Effector memory CD8-positive, alpha-beta T cell (primary cell): ENCODE measurements around the gene P2RX2.

Experiments
- ATAC-seq: fragments of 150-1000 bp; cut with Tn5 transposase; replicated peaks from 2 replicates; pipeline ENCODE4 v1.10.0; 2021; ENCODE audit warnings: mild to moderate bottlenecking, moderate library complexity
- DNase-seq, 3 experiments: peaks; one replicate each; pipeline ENCODE4 v3.0.0; 2021
- H3K27ac Mint-ChIP-seq, 2 donors: one replicate each; pipeline ENCODE4 v1.8.0; 2022; ENCODE audit warnings: mild to moderate bottlenecking in 2 of 2, mixed read lengths in 2 of 2, moderate library complexity in 2 of 2
- H3K27me3 Mint-ChIP-seq, 2 donors: one replicate each; pipeline ENCODE4 v1.8.0; 2022; ENCODE audit warnings: mixed read lengths in 2 of 2
- H3K36me3 Mint-ChIP-seq: one replicate; pipeline ENCODE4 v1.8.0; 2022; ENCODE audit warnings: mild to moderate bottlenecking, moderate library complexity, mixed read lengths; ENCODE audit not compliant: insufficient read depth
- H3K4me1 Mint-ChIP-seq, 2 donors: one replicate each; pipeline ENCODE4 v1.8.0; 2022; ENCODE audit warnings: low read depth in 2 of 2, mixed read lengths in 2 of 2
- H3K4me3 Mint-ChIP-seq, 2 donors: one replicate each; pipeline ENCODE4 v1.8.0; 2022; ENCODE audit warnings: mild to moderate bottlenecking in 2 of 2, mixed read lengths in 2 of 2, moderate library complexity in 2 of 2
- H3K9me3 Mint-ChIP-seq, 2 donors: one replicate each; pipeline ENCODE4 v1.8.0; 2022; ENCODE audit warnings: mixed read lengths in 2 of 2
- total RNA-seq, 9 experiments: gene quantifications; one replicate each; lab custom pipeline; 2026; lab: John Stamatoyannopoulos, UW

The P2RX2 gene
- 0 reads per million in 9 experiments for total RNA-seq

GRCh38 chr12:132618683-132619043, at the start of gene P2RX2:
TSS of gene P2RX2 (plus strand) at chr12:132618776. CDS start at chr12:132618817, 41 bp downstream.
- Mint-ChIP-seq H3K9me3 (no peaks in the 10 kb centered on the region), H3K27me3 (peaks cover 31 to 39% of the 10 kb centered on the region in 2 donors), H3K4me3 (peak within 1 kb of the TSS in 1 of 2 donors; percentile 29), H3K27ac (no peak within 1 kb of the TSS), H3K36me3 (no peaks in the 10 kb centered on the region), H3K4me1 (peaks cover 11 to 16% of the 10 kb centered on the region in 2 donors)
- no peak for DNase-seq
- ATAC-seq: no peak

GRCh38 chr12:132568826-132569480, 49.6 kb upstream of the P2RX2 start:
- ATAC-seq: no peak
- Mint-ChIP-seq H3K36me3 (peaks cover 9% of the 10 kb centered on the region), H3K9me3 (no peaks in the 10 kb centered on the region), H3K27ac (peak overlapping the region in 1 of 2 donors; percentile 56), H3K4me1 (peaks cover 0 to 5% of the 10 kb centered on the region in 2 donors), H3K4me3 (no peak overlapping the region), H3K27me3 (no peaks in the 10 kb centered on the region)
- no peak for DNase-seq

- no peak for ATAC-seq
- H3K4me1 Mint-ChIP-seq: peaks cover 0 to 5% of the 10 kb centered on the region in 2 donors
These were observed 48.6 kb upstream of the P2RX2 start for GRCh38 chr12:132569856-132570480.

GRCh38 chr12:132570635-132571034, 47.9 kb upstream of the P2RX2 start:
- H3K4me1 Mint-ChIP-seq: peaks cover under 1 to 4% of the 10 kb centered on the region in 2 donors
- H3K9me3 Mint-ChIP-seq: no peaks in the 10 kb centered on the region
- H3K27ac Mint-ChIP-seq: no peak overlapping the region
- DNase-seq (no peak), ATAC-seq (no peak)
- H3K4me3 Mint-ChIP-seq: no peak overlapping the region
- peaks cover 19% of the 10 kb centered on the region for H3K36me3 Mint-ChIP-seq
- H3K27me3 Mint-ChIP-seq: no peaks in the 10 kb centered on the region

More at GRCh38 chr12:132569856-132570480, 48.6 kb upstream of the P2RX2 start:
- no peaks in the 10 kb centered on the region for H3K27me3 Mint-ChIP-seq
- H3K9me3 Mint-ChIP-seq: no peaks in the 10 kb centered on the region
- no peak overlapping the region for H3K4me3 Mint-ChIP-seq
- H3K27ac Mint-ChIP-seq: no peak overlapping the region
- H3K36me3 Mint-ChIP-seq: peaks cover 17% of the 10 kb centered on the region
- no peak for DNase-seq

- Mint-ChIP-seq H3K4me3 (no peak overlapping the region), H3K27me3 (no peaks in the 10 kb centered on the region), H3K36me3 (peaks cover 16% of the 10 kb centered on the region), H3K4me1 (peaks cover 0 to 4% of the 10 kb centered on the region in 2 donors), H3K27ac (no peak overlapping the region), H3K9me3 (no peaks in the 10 kb centered on the region)
- ATAC-seq: no peak
- DNase-seq: no peak
These were observed 47.5 kb upstream of the P2RX2 start for GRCh38 chr12:132571051-132571450.

- Mint-ChIP-seq H3K4me3 (no peak overlapping the region), H3K36me3 (peaks cover 18% of the 10 kb centered on the region), H3K27ac (no peak overlapping the region), H3K4me1 (peaks cover 0 to 4% of the 10 kb centered on the region in 2 donors), H3K9me3 (no peaks in the 10 kb centered on the region), H3K27me3 (no peaks in the 10 kb centered on the region)
- no peak for DNase-seq
- ATAC-seq: no peak
These were observed 47.0 kb upstream of the P2RX2 start for GRCh38 chr12:132571598-132571997.

- Mint-ChIP-seq H3K27ac (no peak overlapping the region), H3K36me3 (peaks cover 18% of the 10 kb centered on the region), H3K27me3 (no peaks in the 10 kb centered on the region), H3K4me1 (peaks cover 0 to 4% of the 10 kb centered on the region in 2 donors), H3K9me3 (no peaks in the 10 kb centered on the region), H3K4me3 (no peak overlapping the region)
- DNase-seq (no peak), ATAC-seq (no peak)
These were observed 46.5 kb upstream of the P2RX2 start for GRCh38 chr12:132572106-132572505.

GRCh38 chr12:132572801-132573760, 45.5 kb upstream of the P2RX2 start:
- Mint-ChIP-seq H3K27me3 (no peaks in the 10 kb centered on the region), H3K4me3 (no peak overlapping the region), H3K27ac (no peak overlapping the region), H3K36me3 (peaks cover 18% of the 10 kb centered on the region), H3K9me3 (no peaks in the 10 kb centered on the region), H3K4me1 (peaks cover 0 to 4% of the 10 kb centered on the region in 2 donors)
- DNase-seq (no peak), ATAC-seq (no peak)

- H3K9me3 Mint-ChIP-seq: no peaks in the 10 kb centered on the region
- no peak overlapping the region for H3K4me3 Mint-ChIP-seq
- DNase-seq (no peak), ATAC-seq (no peak)
- no peak overlapping the region for H3K27ac Mint-ChIP-seq
- H3K36me3 Mint-ChIP-seq: peaks cover 15% of the 10 kb centered on the region
- H3K4me1 Mint-ChIP-seq: peaks cover 0 to 4% of the 10 kb centered on the region in 2 donors
- no peaks in the 10 kb centered on the region for H3K27me3 Mint-ChIP-seq
These were observed 44.1 kb upstream of the P2RX2 start for GRCh38 chr12:132574271-132574996.

- Mint-ChIP-seq H3K9me3 (no peaks in the 10 kb centered on the region), H3K27me3 (no peaks in the 10 kb centered on the region), H3K4me1 (peaks cover 0 to 4% of the 10 kb centered on the region in 2 donors), H3K36me3 (peaks cover 17% of the 10 kb centered on the region), H3K27ac (no peak overlapping the region), H3K4me3 (no peak overlapping the region)
- no peak for ATAC-seq
- no peak for DNase-seq
These were observed 42.9 kb upstream of the P2RX2 start for GRCh38 chr12:132575661-132576060.

- H3K27me3 Mint-ChIP-seq: no peaks in the 10 kb centered on the region
- DNase-seq (no peak), ATAC-seq (no peak)
- H3K27ac Mint-ChIP-seq: no peak overlapping the region
- peaks cover 0 to 4% of the 10 kb centered on the region in 2 donors for H3K4me1 Mint-ChIP-seq
- H3K4me3 Mint-ChIP-seq: no peak overlapping the region
- peaks cover 17% of the 10 kb centered on the region for H3K36me3 Mint-ChIP-seq
- no peaks in the 10 kb centered on the region for H3K9me3 Mint-ChIP-seq
These were observed 41.9 kb upstream of the P2RX2 start for GRCh38 chr12:132576701-132577100.

- Mint-ChIP-seq H3K36me3 (peaks cover 17% of the 10 kb centered on the region), H3K9me3 (no peaks in the 10 kb centered on the region), H3K27me3 (no peaks in the 10 kb centered on the region), H3K4me1 (peaks cover 0 to 4% of the 10 kb centered on the region in 2 donors), H3K27ac (no peak overlapping the region), H3K4me3 (no peak overlapping the region)
- no peak for ATAC-seq
- DNase-seq: no peak
These were observed 41.2 kb upstream of the P2RX2 start for GRCh38 chr12:132577191-132577920.
